DMS153 (cell line): ENCODE data around the gene PAXX.

ENCODE experiments used
- DNase-seq: peaks from one replicate; lab custom pipeline; 2025; lab: John Stamatoyannopoulos, UW

The PAXX gene

DNA sequence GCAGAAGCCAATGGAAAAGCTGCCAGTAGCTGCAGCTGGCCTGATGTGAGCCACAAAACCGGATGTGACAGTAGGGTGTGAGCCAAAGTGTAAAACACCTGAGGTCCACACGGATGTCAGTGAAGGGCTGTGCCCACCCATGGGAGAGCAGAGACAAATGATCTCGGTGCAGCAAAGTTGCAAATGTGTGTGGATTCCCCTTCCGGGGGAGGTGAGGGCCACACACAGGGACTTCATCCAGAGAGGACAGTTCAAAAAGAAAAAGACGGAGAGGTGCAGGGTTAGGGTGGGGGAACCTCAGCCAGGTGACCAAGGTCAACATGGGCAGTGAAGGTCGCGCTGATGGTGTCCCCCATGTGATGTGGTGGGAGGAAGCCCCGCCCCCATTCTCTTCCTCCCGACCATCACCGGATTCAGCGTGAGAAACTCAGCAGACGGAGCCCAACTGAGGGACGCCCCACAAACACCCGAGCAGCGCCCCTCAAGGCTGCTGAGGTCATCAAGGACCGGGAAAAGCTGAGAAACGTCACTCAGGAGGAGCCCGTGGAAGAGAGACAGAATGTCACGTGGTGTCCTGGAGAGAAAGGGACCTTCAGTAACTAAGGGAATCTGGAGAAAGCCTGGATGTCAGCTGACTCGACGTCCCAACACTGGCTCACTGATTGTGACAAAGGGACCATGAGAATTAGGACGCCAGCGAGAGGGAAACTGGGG lies 26.3 kb upstream of the PAXX start:
- DNase-seq: no peak

GRCh38 chr9:136968333-136969127 lies 23.7 kb upstream of the PAXX start:
- no peak for DNase-seq

- DNase-seq: no peak
These were observed 23.1 kb upstream of the PAXX start for GRCh38 chr9:136969150-136969549.

- DNase-seq: no peak
These were observed 22.4 kb upstream of the PAXX start for GRCh38 chr9:136969774-136970173.

- DNase-seq: no peak
These were observed 21.9 kb upstream of the PAXX start for GRCh38 chr9:136970361-136970760.

DNA sequence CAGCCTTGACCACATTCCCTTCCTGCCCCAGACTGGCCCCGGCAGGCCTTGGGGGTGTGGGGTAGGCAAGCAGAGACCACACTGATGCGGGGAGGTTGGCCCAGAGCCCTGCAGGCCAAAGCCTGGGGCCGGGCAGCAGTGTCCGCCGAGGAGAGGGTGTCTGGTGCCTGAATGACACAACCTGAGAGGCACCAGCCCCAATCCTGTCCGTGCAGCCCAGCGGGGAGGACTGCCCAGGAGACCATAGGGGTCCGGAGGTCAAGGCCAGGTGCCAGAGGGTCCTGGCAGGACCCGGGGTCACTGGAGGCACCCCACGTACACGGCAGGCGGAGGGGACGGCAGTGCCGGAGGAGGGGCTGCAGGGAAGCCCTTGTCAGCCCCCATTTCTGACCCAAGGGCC lies 20.5 kb upstream of the PAXX start:
- DNase-seq: no peak

- no peak for DNase-seq
These were observed 19.9 kb upstream of the PAXX start for GRCh38 chr9:136972335-136972734.

DNA sequence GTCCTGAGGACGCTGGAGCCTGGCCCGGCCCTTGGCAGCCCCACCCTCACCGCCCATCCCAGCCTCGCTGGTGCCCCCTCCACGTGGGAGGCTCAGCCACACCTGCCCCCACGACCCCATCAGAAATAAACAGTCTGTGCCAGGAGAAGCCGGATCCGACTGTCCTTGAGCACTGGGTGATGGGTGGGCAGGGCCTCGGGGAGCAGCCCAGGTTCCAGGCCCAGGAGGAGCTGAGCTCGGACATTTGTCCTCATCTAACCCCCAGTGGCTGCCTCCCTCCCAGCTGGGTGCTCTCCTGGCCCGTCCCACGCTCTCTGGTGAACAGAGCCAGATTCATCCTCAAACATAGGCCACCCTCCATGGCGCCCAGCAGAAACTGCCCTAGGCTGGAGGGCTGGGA lies 19.5 kb upstream of the PAXX start:
- DNase-seq: no peak

GRCh38 chr9:136973618-136974617 lies 18.3 kb upstream of the PAXX start:
- no peak for DNase-seq

DNA sequence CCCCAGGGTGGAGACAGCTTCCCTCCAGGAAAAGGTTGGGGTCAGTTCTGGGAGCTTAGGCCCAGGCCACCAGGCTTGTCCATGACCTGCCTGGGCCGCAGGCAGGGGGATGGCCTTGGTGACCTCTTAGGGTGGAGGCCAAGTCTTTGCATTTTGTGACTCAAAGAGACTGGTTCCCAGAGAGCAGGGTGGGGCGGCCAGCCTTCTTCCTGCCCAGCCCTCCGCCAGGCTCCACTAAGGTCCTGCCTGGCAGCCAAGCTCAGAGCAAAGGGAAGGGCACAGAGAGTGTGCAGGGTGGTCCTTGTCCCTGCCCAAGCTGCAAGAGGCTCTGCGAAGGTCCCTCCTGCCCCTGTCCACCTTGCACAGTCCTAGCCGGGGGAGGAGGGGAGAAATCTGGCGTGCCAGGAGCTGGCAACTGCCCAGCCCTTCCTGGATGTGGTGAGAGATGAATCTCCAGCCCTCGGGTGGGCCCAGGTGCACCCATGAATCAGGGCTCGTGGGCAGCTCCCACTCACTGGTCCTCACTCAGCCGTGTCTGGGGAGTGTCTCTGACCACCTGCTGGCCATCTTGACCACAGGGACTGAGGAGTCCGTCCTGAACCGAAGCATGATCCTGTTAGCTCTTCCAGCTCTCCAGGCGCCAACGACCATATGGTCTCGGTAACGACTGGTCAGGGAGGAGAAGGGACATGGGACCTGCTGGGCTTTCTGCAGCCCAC lies 17.2 kb upstream of the PAXX start:
- no peak for DNase-seq

DNA sequence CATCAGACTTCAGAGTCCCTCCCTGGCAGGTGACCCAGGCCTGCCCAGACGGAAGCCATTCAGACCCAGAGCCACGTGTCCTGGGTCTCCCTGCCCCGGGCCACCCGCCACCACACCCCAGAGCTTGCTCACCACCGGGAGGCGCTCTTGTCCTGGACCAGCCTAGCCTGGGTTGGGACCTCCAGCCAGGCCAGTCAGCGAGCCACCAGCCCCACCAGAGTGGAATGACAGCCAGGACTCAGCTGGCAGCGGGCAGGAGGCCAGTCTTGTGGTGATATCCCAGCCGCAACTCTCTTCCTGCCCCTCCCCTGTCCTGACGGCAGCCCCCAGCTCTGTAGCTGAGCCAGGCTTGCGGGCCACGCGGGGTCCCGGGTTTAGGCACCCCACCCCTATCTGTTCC lies 16.6 kb upstream of the PAXX start:
- DNase-seq: no peak

GRCh38 chr9:136977223-136977622 lies 15.0 kb upstream of the PAXX start, which contains the start of gene PTGDS:
TSS of gene PTGDS (plus strand) at chr9:136977504. CDS start at chr9:136977579, 75 bp downstream.
- DNase-seq: no peak

DNA sequence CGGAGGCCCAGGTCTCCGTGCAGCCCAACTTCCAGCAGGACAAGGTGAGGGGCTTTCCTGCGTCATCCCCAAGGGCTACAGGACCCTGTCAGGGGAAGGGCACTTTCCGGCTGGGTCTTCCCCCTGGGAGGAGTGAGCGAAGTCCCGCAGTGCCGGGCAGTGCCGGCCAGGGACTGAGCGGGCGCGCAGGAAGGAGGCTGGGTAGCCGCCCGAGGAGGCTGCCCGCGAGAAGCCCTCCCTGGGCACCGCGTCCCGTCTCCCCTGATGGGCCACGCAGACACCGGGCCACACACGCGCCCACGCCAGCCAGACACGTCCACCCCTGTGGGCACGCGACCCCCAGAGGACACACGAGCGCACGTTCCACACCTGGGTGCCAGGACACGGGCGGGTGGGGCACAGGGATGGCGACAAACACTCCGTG lies 14.6 kb upstream of the PAXX start:
- DNase-seq: no peak

- peak; percentile 32 for DNase-seq
These were observed 14.0 kb upstream of the PAXX start for GRCh38 chr9:136978073-136978864.

GRCh38 chr9:136978865-136979544 lies 13.2 kb upstream of the PAXX start:
- no peak for DNase-seq

- DNase-seq: no peak
These were observed 12.2 kb upstream of the PAXX start for GRCh38 chr9:136979769-136980587.

GRCh38 chr9:136980669-136981478 lies 11.3 kb upstream of the PAXX start:
- DNase-seq: no peak

DNA sequence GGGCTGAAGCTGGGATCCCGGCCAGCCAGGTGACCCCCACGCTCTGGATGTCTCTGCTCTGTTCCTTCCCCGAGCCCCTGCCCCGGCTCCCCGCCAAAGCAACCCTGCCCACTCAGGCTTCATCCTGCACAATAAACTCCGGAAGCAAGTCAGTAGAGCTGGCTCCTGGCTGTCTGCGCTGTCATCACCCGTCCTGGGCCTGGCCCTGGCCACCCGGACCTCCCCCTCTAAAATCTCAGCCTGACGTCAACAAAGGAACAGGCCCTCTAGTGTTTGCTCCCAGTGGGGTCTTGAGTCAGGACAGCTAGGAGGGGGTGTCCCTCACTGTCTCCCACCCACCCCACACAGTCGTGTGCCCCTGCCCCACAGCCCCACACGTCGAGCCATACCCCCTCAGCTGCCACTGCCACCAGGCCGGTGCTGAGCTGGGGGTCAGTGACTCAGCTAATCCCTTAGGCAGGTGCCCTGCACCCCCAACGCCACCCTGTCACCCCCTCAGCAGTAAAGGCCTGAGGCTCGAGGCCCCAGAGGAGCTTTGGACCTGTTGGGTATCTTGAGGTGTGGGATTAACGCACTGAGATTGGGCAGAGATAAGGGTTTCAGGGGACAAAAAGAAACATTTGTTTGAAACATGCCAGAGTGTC lies 10.5 kb upstream of the PAXX start:
- DNase-seq: no peak
